Endometrial microvascular endothelial cells (primary cell): ENCODE results near the gene GP9. TPM values are rescaled to one million over a fixed set of nuclear protein-coding genes. Genes with fewer than 3 reads are reported as not detected.
"Not testable (repeated sequence)": the region's sequence is repeated elsewhere in the genome, so short reads cannot be mapped to it uniquely, and the experiment has no call there.

Source experiments
- in situ Hi-C: cut with HindIII; loops from 2 replicates; pipeline ENCODE4 v1.10.0; 2017; ENCODE audit warnings: low sequenced_read_pairs, low pct_unique_long_range_greater_than_20kb; ENCODE audit errors: inconsistent ontology term
- total RNA-seq: library from RNA; depleted of rRNA; stranded (reverse); fragments of >200 nt; gene quantifications from one replicate; pipeline ENCODE4 v1.2.3, GENCODE V29; 2015; ENCODE audit errors: inconsistent ontology term

Gene GP9
- total RNA-seq, 1 donor from 2014 or later = not detected

GRCh38 chr3:129065016-129065719 lies 4.6 kb downstream of the GP9 start:
- in situ Hi-C loops = no loop called here

GRCh38 chr3:129065720-129066073 lies 5.1 kb downstream of the GP9 start:
- in situ Hi-C loops = no loop called here

GRCh38 chr3:129067719-129068118 lies 7.1 kb downstream of the GP9 start:
- in situ Hi-C loops = not testable (repeated sequence)

- in situ Hi-C loops = no loop called here
These were observed 7.8 kb downstream of the GP9 start for GRCh38 chr3:129068291-129068886.

- in situ Hi-C loops = not testable (repeated sequence)
These were observed 8.9 kb downstream of the GP9 start for GRCh38 chr3:129069313-129070085.

GRCh38 chr3:129070086-129070885 lies 9.7 kb downstream of the GP9 start:
- in situ Hi-C loops = no loop called here

- in situ Hi-C loops = no loop called here
These were observed 16.6 kb downstream of the GP9 start for GRCh38 chr3:129077222-129077621.

- in situ Hi-C loops = no loop called here
These were observed 17.9 kb downstream of the GP9 start for GRCh38 chr3:129078510-129078909.

GRCh38 chr3:129081503-129081902 lies 20.9 kb downstream of the GP9 start:
- in situ Hi-C loops = no loop called here

GRCh38 chr3:129082026-129082425 lies 21.4 kb downstream of the GP9 start:
- in situ Hi-C loops = no loop called here

GRCh38 chr3:129084501-129084900 lies 23.9 kb downstream of the GP9 start:
- in situ Hi-C loops = no loop called here

GRCh38 chr3:129085165-129085715 lies 24.7 kb downstream of the GP9 start:
- in situ Hi-C loops = no loop called here

- in situ Hi-C loops = no loop called here
These were observed 25.2 kb downstream of the GP9 start for GRCh38 chr3:129085818-129086217.

GRCh38 chr3:129087138-129087702 lies 26.6 kb downstream of the GP9 start:
- in situ Hi-C loops = no loop called here

GRCh38 chr3:129087904-129088303 lies 27.3 kb downstream of the GP9 start:
- in situ Hi-C loops = not testable (repeated sequence)

GRCh38 chr3:129088312-129088711 lies 27.7 kb downstream of the GP9 start:
- in situ Hi-C loops = not testable (repeated sequence)

GRCh38 chr3:129095285-129095684 lies 34.7 kb downstream of the GP9 start:
- in situ Hi-C loops = no loop called here

GRCh38 chr3:129100274-129100673 lies 39.7 kb downstream of the GP9 start:
- in situ Hi-C loops = no loop called here
